NCI-H2029 treated with DMSO at 0.1 percent for 48 hours (cell line): ENCODE data around the gene RNU1-4.
"Not testable (repeated sequence)": the region's sequence is repeated elsewhere in the genome, so short reads cannot be mapped to it uniquely, and the experiment has no call there.

Source experiments
- DNase-seq: peaks from one replicate; lab custom pipeline; 2025; lab: John Stamatoyannopoulos, UW

RNU1-4 gene

GRCh38 chr1:16740047-16740964, at the start of gene RNU1-4:
Gene RNU1-4, plus strand, starts transcription at chr1:16740516.
- not testable (repeated sequence) for DNase-seq

GRCh38 chr1:16690971-16691682, 49.2 kb upstream of the RNU1-4 start:
- DNase-seq = not testable (repeated sequence)

- not testable (repeated sequence) for DNase-seq
These were observed 48.0 kb upstream of the RNU1-4 start for GRCh38 chr1:16692283-16692682.

- not testable (repeated sequence) for DNase-seq
These were observed 47.4 kb upstream of the RNU1-4 start for GRCh38 chr1:16692717-16693448.

GRCh38 chr1:16693449-16694307, 46.6 kb upstream of the RNU1-4 start:
- DNase-seq = not testable (repeated sequence)

GRCh38 chr1:16694308-16694702, 46.0 kb upstream of the RNU1-4 start:
- not testable (repeated sequence) for DNase-seq

GRCh38 chr1:16696507-16697150, 43.7 kb upstream of the RNU1-4 start:
- not testable (repeated sequence) for DNase-seq

- DNase-seq = not testable (repeated sequence)
These were observed 43.2 kb upstream of the RNU1-4 start for GRCh38 chr1:16697152-16697551.

- not testable (repeated sequence) for DNase-seq
These were observed 40.9 kb upstream of the RNU1-4 start for GRCh38 chr1:16699440-16699839.

DNA sequence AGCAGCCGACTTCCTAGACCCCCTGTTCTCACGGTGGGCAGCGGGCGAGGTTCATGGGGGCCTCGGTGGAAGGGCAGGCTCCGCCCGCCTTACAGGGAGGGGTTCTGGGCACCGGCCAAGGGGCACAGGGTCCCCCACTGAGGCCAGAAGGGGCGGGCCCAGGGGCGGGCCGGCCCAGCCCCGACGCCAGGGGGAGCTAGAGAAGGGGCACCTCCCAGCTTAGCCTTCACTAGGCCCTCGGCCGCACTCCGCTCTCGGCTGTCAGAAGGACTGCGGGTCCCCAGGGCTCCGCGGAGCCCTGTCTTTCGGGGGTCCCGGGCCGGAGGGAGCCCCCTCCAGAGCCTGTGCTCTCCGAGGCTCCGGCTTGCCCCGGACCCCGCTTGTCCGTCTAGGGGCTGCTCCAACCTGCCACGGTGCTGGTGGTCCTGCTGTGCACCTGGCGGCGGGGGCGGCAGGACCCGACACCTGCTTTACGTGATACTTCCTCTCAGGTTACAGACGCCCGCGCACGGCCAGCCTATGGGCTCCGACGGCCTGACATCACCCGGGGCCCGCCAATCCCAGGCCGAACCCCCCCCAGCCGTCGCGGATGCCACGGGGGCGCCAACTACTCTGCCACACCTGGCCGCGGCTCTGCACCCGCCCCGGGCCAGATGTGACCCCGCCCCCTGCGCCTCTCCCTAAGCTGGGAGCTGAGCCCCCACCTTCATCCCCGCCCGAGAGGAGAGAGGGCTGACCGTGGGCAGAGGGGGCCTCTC, 40.0 kb upstream of the RNU1-4 start:
- DNase-seq = not testable (repeated sequence)

DNA sequence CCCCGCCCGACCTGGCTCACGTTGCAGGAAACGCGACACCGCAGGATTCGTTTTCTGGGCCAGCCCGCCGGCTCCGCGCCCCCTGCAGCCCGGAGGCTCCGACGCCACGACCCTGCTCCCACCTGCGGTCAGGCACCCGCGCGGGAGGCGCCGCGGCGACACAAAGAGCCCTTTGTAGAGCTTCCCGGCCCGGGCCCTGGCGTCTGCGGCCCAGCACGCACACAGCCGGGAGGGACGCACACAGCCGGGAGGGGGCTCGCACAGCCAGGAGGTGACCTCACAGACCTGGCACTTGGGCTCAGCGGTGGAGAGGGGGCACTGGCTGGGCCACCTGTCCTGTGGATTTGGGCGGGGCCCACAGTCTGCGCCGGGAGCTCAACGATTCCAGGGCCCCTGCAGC, 39.1 kb upstream of the RNU1-4 start:
- DNase-seq = not testable (repeated sequence)

- DNase-seq = not testable (repeated sequence)
These were observed 38.0 kb upstream of the RNU1-4 start for GRCh38 chr1:16702280-16702679.

- not testable (repeated sequence) for DNase-seq
These were observed 37.2 kb upstream of the RNU1-4 start for GRCh38 chr1:16703141-16703540.

DNA sequence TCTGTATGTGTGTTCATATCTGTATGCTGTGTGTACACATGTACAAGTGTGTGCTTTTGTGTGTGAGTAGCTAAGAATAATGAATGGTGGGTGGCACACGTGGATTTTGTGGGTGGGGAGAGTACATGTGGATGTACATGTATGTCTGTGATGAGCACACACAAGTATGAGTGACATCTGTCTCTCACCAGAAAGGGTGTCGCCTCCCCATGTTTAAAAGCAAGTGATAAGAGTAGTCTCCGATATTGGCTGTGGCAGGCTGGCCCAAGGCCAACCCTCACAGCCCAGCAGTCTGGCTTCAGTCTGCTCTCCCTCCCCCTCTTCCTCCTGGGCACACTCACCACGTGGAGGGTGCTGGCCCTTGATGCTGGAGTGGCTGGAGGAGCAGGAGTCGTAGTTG, 36.7 kb upstream of the RNU1-4 start:
- DNase-seq = not testable (repeated sequence)

GRCh38 chr1:16704076-16704475, 36.2 kb upstream of the RNU1-4 start:
- not testable (repeated sequence) for DNase-seq

GRCh38 chr1:16704502-16705100, 35.7 kb upstream of the RNU1-4 start:
- not testable (repeated sequence) for DNase-seq

GRCh38 chr1:16706302-16706701, 34.0 kb upstream of the RNU1-4 start:
- not testable (repeated sequence) for DNase-seq

GRCh38 chr1:16707130-16708093, 32.9 kb upstream of the RNU1-4 start:
- DNase-seq = not testable (repeated sequence)
